ENCODE measurements around the gene CACNA1S.

CACNA1S gene

DNA sequence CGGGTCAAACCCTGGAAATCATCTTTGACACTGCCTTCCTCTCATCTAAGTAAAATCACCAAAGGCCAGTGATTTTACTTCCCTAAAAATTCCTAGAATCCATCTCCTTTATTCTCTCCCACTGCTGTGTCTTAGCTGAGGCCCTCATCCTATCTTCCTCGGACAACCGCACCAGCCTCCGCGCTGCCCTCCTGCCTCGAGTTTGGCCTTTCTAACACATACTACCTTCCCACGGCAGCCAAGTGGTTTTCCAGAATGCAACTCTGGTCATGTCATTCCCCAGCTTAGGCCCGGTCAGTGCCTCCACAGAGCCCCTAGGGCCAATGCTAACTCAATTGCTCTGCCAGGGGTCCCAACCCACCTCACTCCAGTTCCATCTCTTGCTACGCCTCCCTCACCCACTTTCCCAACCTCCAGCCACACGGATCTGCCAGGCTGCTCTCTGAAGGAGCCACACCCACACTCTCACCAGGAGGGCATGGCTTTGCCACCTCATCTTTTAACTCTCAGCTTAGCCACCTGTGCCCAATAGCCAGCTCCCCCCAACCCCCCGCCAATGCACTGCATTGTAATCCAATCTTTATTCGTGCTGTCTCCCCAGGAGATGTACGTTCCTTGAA is 35.3 kb upstream of the CACNA1S start:
- Histone ChIP-seq H4K91ac (ENCODE audit: low read depth, low read length) (no peak overlapping the region), H3K27ac (ENCODE audit: low read depth, low read length) (no peak overlapping the region), H3K79me1 (ENCODE audit: low read length) (no peaks in the 10 kb centered on the region), H3K79me2 (ENCODE audit: control insufficient read depth, insufficient read depth, low read length, poor library complexity) (no peaks in the 10 kb centered on the region), H3K27me3 (ENCODE audit: insufficient read depth, low read length) (no peaks in the 10 kb centered on the region), H3K9ac (ENCODE audit: low read length) (no peak overlapping the region), H3K4me2 (ENCODE audit: low read length) (no peak overlapping the region), H3K36me3 (ENCODE audit: control insufficient read depth in 1 of 2, insufficient read depth in 2 of 2, low read length in 2 of 2) (peaks cover 66 to 89% of the 10 kb centered on the region in 2 experiments), H3K4me1 (ENCODE audit: control insufficient read depth in 1 of 2, insufficient read depth in 2 of 2, low read length in 2 of 2) (no peaks in the 10 kb centered on the region), H3K14ac (ENCODE audit: low read length) (no peak overlapping the region), H2BK120ac (ENCODE audit: insufficient read depth, low read length, poor library complexity) (no peak overlapping the region), H2BK5ac (ENCODE audit: low read depth, low read length, poor library complexity) (no peak overlapping the region), H3K18ac (ENCODE audit: low read length) (no peak overlapping the region), H3K4ac (ENCODE audit: low read depth, low read length) (no peak overlapping the region), H3K23ac (ENCODE audit: low read length) (no peak overlapping the region), H2BK12ac (ENCODE audit: low read length) (no peak overlapping the region), H3K9me3 (ENCODE audit: insufficient read depth, low read depth, low read length) (no peaks in the 10 kb centered on the region), H2AFZ (ENCODE audit: insufficient read depth, low read length, poor library complexity) (no peak overlapping the region), H3K4me3 (ENCODE audit: low read depth, low read length) (no peak overlapping the region), H4K8ac (ENCODE audit: low read depth, low read length) (no peak overlapping the region), H2AK5ac (ENCODE audit: low read length) (no peak overlapping the region), H4K12ac (ENCODE audit: low read depth, low read length) (no peak overlapping the region)
- WGBS (ENCODE audit: extremely low coverage, insufficient coverage, insufficient read length), result no CpG with 5 or more reads among the region's 13 CpGs
- DNase-seq, result no peak

- Histone ChIP-seq H3K4me2 (ENCODE audit: low read length) (no peak overlapping the region), H3K79me1 (ENCODE audit: low read length) (no peaks in the 10 kb centered on the region), H4K91ac (ENCODE audit: low read depth, low read length) (no peak overlapping the region), H2AK5ac (ENCODE audit: low read length) (no peak overlapping the region), H3K9ac (ENCODE audit: low read length) (no peak overlapping the region), H3K36me3 (ENCODE audit: control insufficient read depth in 1 of 2, insufficient read depth in 2 of 2, low read length in 2 of 2) (peaks cover 68 to 92% of the 10 kb centered on the region in 2 experiments), H2BK12ac (ENCODE audit: low read length) (no peak overlapping the region), H3K27ac (ENCODE audit: low read depth, low read length) (no peak overlapping the region), H3K4me1 (ENCODE audit: control insufficient read depth in 1 of 2, insufficient read depth in 2 of 2, low read length in 2 of 2) (no peaks in the 10 kb centered on the region), H4K8ac (ENCODE audit: low read depth, low read length) (no peak overlapping the region), H3K79me2 (ENCODE audit: control insufficient read depth, insufficient read depth, low read length, poor library complexity) (no peaks in the 10 kb centered on the region), H4K12ac (ENCODE audit: low read depth, low read length) (no peak overlapping the region), H3K9me3 (ENCODE audit: insufficient read depth, low read depth, low read length) (no peaks in the 10 kb centered on the region), H2BK5ac (ENCODE audit: low read depth, low read length, poor library complexity) (no peak overlapping the region), H3K18ac (ENCODE audit: low read length) (no peak overlapping the region), H3K4ac (ENCODE audit: low read depth, low read length) (no peak overlapping the region), H3K27me3 (ENCODE audit: insufficient read depth, low read length) (no peaks in the 10 kb centered on the region), H2AFZ (ENCODE audit: insufficient read depth, low read length, poor library complexity) (no peak overlapping the region), H3K23ac (ENCODE audit: low read length) (no peak overlapping the region), H2BK120ac (ENCODE audit: insufficient read depth, low read length, poor library complexity) (no peak overlapping the region), H3K4me3 (ENCODE audit: low read depth, low read length) (no peak overlapping the region), H3K14ac (ENCODE audit: low read length) (no peak overlapping the region)
- no CpG with 5 or more reads among the region's 17 CpGs for WGBS (ENCODE audit: extremely low coverage, insufficient coverage, insufficient read length)
- DNase-seq, result no peak
These were observed 34.6 kb upstream of the CACNA1S start for GRCh38 chr1:201146626-201147390.

DNA sequence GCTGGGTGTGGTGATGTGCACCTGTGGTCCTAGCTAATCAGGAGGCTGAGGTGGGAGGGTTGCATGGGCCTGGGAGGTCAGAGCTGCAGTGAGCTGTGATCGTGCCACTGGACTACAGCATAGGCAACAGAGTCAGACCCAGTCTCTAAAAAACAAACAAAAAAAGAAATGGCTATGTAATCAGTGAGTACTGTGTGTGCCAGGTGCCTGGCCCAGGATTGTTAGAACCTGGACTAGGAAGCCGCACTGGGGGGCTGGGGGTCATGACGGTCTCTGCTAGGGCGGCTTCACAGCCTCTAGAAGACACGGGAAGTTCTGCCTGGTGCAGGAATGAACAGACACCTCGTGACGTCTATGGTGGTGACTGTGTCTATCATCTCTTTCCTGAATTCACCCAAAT is 33.6 kb upstream of the CACNA1S start:
- Histone ChIP-seq H3K36me3 (ENCODE audit: control insufficient read depth in 1 of 2, insufficient read depth in 2 of 2, low read length in 2 of 2) (peaks cover 76 to 94% of the 10 kb centered on the region in 2 experiments), H3K9me3 (ENCODE audit: insufficient read depth, low read depth, low read length) (no peaks in the 10 kb centered on the region)

GRCh38 chr1:201145132-201145531 is 32.9 kb upstream of the CACNA1S start:
- no CpG with 5 or more reads among the region's 3 CpGs for WGBS (ENCODE audit: extremely low coverage, insufficient coverage, insufficient read length)
- Histone ChIP-seq H2AK5ac (ENCODE audit: low read length) (no peak overlapping the region), H3K36me3 (ENCODE audit: control insufficient read depth in 1 of 2, insufficient read depth in 2 of 2, low read length in 2 of 2) (peaks cover 81 to 92% of the 10 kb centered on the region in 2 experiments), H3K23ac (ENCODE audit: low read length) (no peak overlapping the region), H2BK12ac (ENCODE audit: low read length) (no peak overlapping the region), H3K9me3 (ENCODE audit: insufficient read depth, low read depth, low read length) (no peaks in the 10 kb centered on the region), H3K9ac (ENCODE audit: low read length) (no peak overlapping the region), H2AFZ (ENCODE audit: insufficient read depth, low read length, poor library complexity) (no peak overlapping the region), H3K27me3 (ENCODE audit: insufficient read depth, low read length) (no peaks in the 10 kb centered on the region), H3K4ac (ENCODE audit: low read depth, low read length) (no peak overlapping the region), H2BK5ac (ENCODE audit: low read depth, low read length, poor library complexity) (no peak overlapping the region), H3K14ac (ENCODE audit: low read length) (no peak overlapping the region), H3K4me1 (ENCODE audit: control insufficient read depth in 1 of 2, insufficient read depth in 2 of 2, low read length in 2 of 2) (no peaks in the 10 kb centered on the region), H3K27ac (ENCODE audit: low read depth, low read length) (no peak overlapping the region), H3K4me3 (ENCODE audit: low read depth, low read length) (no peak overlapping the region), H3K4me2 (ENCODE audit: low read length) (no peak overlapping the region), H2BK120ac (ENCODE audit: insufficient read depth, low read length, poor library complexity) (no peak overlapping the region), H3K18ac (ENCODE audit: low read length) (no peak overlapping the region), H3K79me2 (ENCODE audit: control insufficient read depth, insufficient read depth, low read length, poor library complexity) (no peaks in the 10 kb centered on the region), H4K8ac (ENCODE audit: low read depth, low read length) (no peak overlapping the region), H3K79me1 (ENCODE audit: low read length) (no peaks in the 10 kb centered on the region), H4K91ac (ENCODE audit: low read depth, low read length) (no peak overlapping the region), H4K12ac (ENCODE audit: low read depth, low read length) (no peak overlapping the region)
- no peak for DNase-seq

More for the DNA sequence above, 33.6 kb upstream of the CACNA1S start:
- no peak overlapping the region for H3K4me2 ChIP-seq (ENCODE audit: low read length)
- H2BK12ac ChIP-seq (ENCODE audit: low read length), result no peak overlapping the region
- H3K27me3 ChIP-seq (ENCODE audit: insufficient read depth, low read length), result no peaks in the 10 kb centered on the region
- no peaks in the 10 kb centered on the region for H3K79me2 ChIP-seq (ENCODE audit: control insufficient read depth, insufficient read depth, low read length, poor library complexity)
- H2BK120ac ChIP-seq (ENCODE audit: insufficient read depth, low read length, poor library complexity), result no peak overlapping the region
- H3K4me1 ChIP-seq (ENCODE audit: control insufficient read depth in 1 of 2, insufficient read depth in 2 of 2, low read length in 2 of 2), result no peaks in the 10 kb centered on the region
- no peak overlapping the region for H2AK5ac ChIP-seq (ENCODE audit: low read length)
- no peak overlapping the region for H2BK5ac ChIP-seq (ENCODE audit: low read depth, low read length, poor library complexity)
- H4K91ac ChIP-seq (ENCODE audit: low read depth, low read length), result no peak overlapping the region
- DNase-seq, result no peak
- H4K12ac ChIP-seq (ENCODE audit: low read depth, low read length), result no peak overlapping the region
- no peaks in the 10 kb centered on the region for H3K79me1 ChIP-seq (ENCODE audit: low read length)
- no peak overlapping the region for H2AFZ ChIP-seq (ENCODE audit: insufficient read depth, low read length, poor library complexity)
- no CpG with 5 or more reads among the region's 7 CpGs for WGBS (ENCODE audit: extremely low coverage, insufficient coverage, insufficient read length)
- no peak overlapping the region for H3K14ac ChIP-seq (ENCODE audit: low read length)
- H3K4ac ChIP-seq (ENCODE audit: low read depth, low read length), result no peak overlapping the region
- H3K18ac ChIP-seq (ENCODE audit: low read length), result no peak overlapping the region
- no peak overlapping the region for H4K8ac ChIP-seq (ENCODE audit: low read depth, low read length)
- no peak overlapping the region for H3K27ac ChIP-seq (ENCODE audit: low read depth, low read length)
- no peak overlapping the region for H3K23ac ChIP-seq (ENCODE audit: low read length)
- no peak overlapping the region for H3K4me3 ChIP-seq (ENCODE audit: low read depth, low read length)
- no peak overlapping the region for H3K9ac ChIP-seq (ENCODE audit: low read length)

All from trophoblast cell (in vitro differentiated cells and primary cell).